H1 (cell line): ENCODE data around the gene ACVRL1. TPM values are rescaled to one million over a fixed set of nuclear protein-coding genes. Genes with fewer than 3 reads are reported as not detected.

ENCODE experiments used
- CTCF ChIA-PET: fragments of 300-600 bp; sonication (Branson Sonifier 250); formaldehyde crosslinking; loops from one replicate; lab custom pipeline; 2021; ENCODE audit not compliant: partially characterized antibody; lab: Charles Lee
- POLR2A ChIA-PET: fragments of 300-600 bp; sonication (Branson Sonifier 250); formaldehyde crosslinking; loops from one replicate; lab custom pipeline; 2021; ENCODE audit warnings: inconsistent platforms; ENCODE audit not compliant: partially characterized antibody; lab: Charles Lee
- DNase-seq, 2 experiments: peaks; one replicate each; pipeline versions ENCODE4 v3.0.0 to v3.0.0-alpha.2; 2010 to 2022; ENCODE audit warnings: low spot score in 2 of 2, low read depth in 1 of 2, mixed read lengths in 1 of 2
- FAIRE-seq: peaks from 2 replicates; lab custom pipeline; 2011; peaks lifted over from hg19 to GRCh38; lab: Jason Lieb, UNC
- H2AFZ ChIP-seq: 2 replicates; pipeline ENCODE4 v1.8.1; 2012; ENCODE audit warnings: low read length, inconsistent platforms
- H2AK5ac ChIP-seq: 2 replicates; pipeline ENCODE4 v1.6.1; 2013; ENCODE audit warnings: low read depth, low read length
- H2BK120ac ChIP-seq: replicated peaks from 2 replicates; pipeline ENCODE3; 2013; ENCODE audit warnings: low read depth, low read length, inconsistent platforms
- H2BK12ac ChIP-seq: 2 replicates; pipeline ENCODE4 v1.6.1; 2013; ENCODE audit warnings: low read depth, low read length
- H2BK15ac ChIP-seq: 2 replicates; pipeline ENCODE4 v1.6.1; 2013; ENCODE audit warnings: low read length
- H2BK20ac ChIP-seq: 2 replicates; pipeline ENCODE4 v1.6.1; 2013; ENCODE audit warnings: low read length
- H2BK5ac ChIP-seq: 2 replicates; pipeline ENCODE4 v1.6.1; 2013; ENCODE audit warnings: low read depth, low read length
- H3K14ac ChIP-seq: 2 replicates; pipeline ENCODE4 v1.6.1; 2013; ENCODE audit warnings: inconsistent platforms; ENCODE audit not compliant: insufficient read length
- H3K18ac ChIP-seq: 2 replicates; pipeline ENCODE4 v1.6.1; 2013; ENCODE audit warnings: low read length; ENCODE audit errors: extremely low read depth
- H3K23ac ChIP-seq: 2 replicates; pipeline ENCODE4 v1.6.1; 2013; ENCODE audit warnings: inconsistent platforms; ENCODE audit not compliant: insufficient read length
- H3K23me2 ChIP-seq: 2 replicates; pipeline ENCODE4 v1.6.1; 2013; ENCODE audit warnings: low read depth, low read length
- H3K27ac ChIP-seq: 2 replicates; pipeline ENCODE4 v1.6.1; 2011; ENCODE audit warnings: low read depth, low read length, inconsistent platforms
- H3K27me3 ChIP-seq, 4 experiments: replicated peaks in 1 of 4; 1 replicate in 1 of 4; 2 replicates in 3 of 4; pipeline versions ENCODE4 v1.6.1 to v1.8.1; 2011 to 2013; ENCODE audit warnings: low read length in 3 of 4, mild to moderate bottlenecking in 3 of 4, inconsistent platforms in 2 of 4, mixed read lengths in 2 of 4, moderate library complexity in 1 of 4; ENCODE audit not compliant: control insufficient read depth in 3 of 4, insufficient read depth in 3 of 4; ENCODE audit errors: extremely low read depth in 1 of 4
- H3K36me3 ChIP-seq, 4 experiments: 2 replicates each; pipeline versions ENCODE4 v1.6.1 to v1.8.1; 2011 to 2013; ENCODE audit warnings: mild to moderate bottlenecking in 4 of 4, low read length in 3 of 4, moderate library complexity in 2 of 4, control low read depth in 1 of 4, inconsistent platforms in 1 of 4; ENCODE audit not compliant: insufficient read depth in 4 of 4, control insufficient read depth in 2 of 4
- H3K4ac ChIP-seq: replicated peaks from 2 replicates; pipeline ENCODE3; 2013; ENCODE audit warnings: low read length, low read depth, mixed read lengths, inconsistent platforms; ENCODE audit not compliant: insufficient read length
- H3K4me1 ChIP-seq, 4 experiments: replicated peaks in 1 of 4; 1 replicate in 1 of 4; 2 replicates in 3 of 4; pipeline versions ENCODE4 v1.6.1 to v1.8.1; 2011 to 2013; ENCODE audit warnings: low read length in 3 of 4, inconsistent platforms in 2 of 4, mixed read lengths in 1 of 4; ENCODE audit not compliant: insufficient read depth in 4 of 4, control insufficient read depth in 3 of 4
- H3K4me2 ChIP-seq, 2 experiments: 2 replicates each; pipeline versions ENCODE4 v1.6.1 to v1.8.1; 2011 to 2013; ENCODE audit warnings: low read depth in 2 of 2, low read length in 2 of 2, control low read depth in 1 of 2, inconsistent platforms in 1 of 2, mild to moderate bottlenecking in 1 of 2; ENCODE audit not compliant: insufficient read depth in 1 of 2
- H3K4me3 ChIP-seq, 4 experiments: fragments of 200-600, 300-600 bp in 1 of 4; sonication (generic), shearing (Covaris generic), sonication (Bioruptor Twin) in 1 of 4; 2 replicates each; pipeline versions ENCODE4 v1.5.1 to v1.8.1; 2011 to 2016; ENCODE audit warnings: low read length in 4 of 4, low read depth in 3 of 4, control low read depth in 2 of 4, inconsistent platforms in 2 of 4, mild to moderate bottlenecking in 2 of 4, mixed read lengths in 1 of 4, moderate library complexity in 1 of 4; ENCODE audit not compliant: insufficient read depth in 2 of 4; ENCODE audit errors: extremely low read depth in 1 of 4
- H3K56ac ChIP-seq: replicated peaks from 2 replicates; pipeline ENCODE3; 2013; ENCODE audit warnings: low read depth, mild to moderate bottlenecking, mixed read lengths, low read length, inconsistent platforms; ENCODE audit not compliant: insufficient read length
- H3K79me1 ChIP-seq: 2 replicates; pipeline ENCODE4 v1.6.1; 2013; ENCODE audit warnings: low read depth, low read length, control low read depth
- H3K79me2 ChIP-seq, 2 experiments: 2 replicates each; pipeline versions ENCODE4 v1.6.1 to v1.8.1; 2012 to 2013; ENCODE audit warnings: low read length in 2 of 2, mild to moderate bottlenecking in 2 of 2, inconsistent platforms in 1 of 2; ENCODE audit not compliant: insufficient read depth in 2 of 2, control insufficient read depth in 1 of 2
- H3K9ac ChIP-seq, 4 experiments: replicated peaks in 1 of 4; 1 replicate in 1 of 4; 2 replicates in 3 of 4; pipeline versions ENCODE4 v1.6.1 to v1.8.1; 2011 to 2013; ENCODE audit warnings: low read depth in 3 of 4, low read length in 3 of 4, control low read depth in 2 of 4, mild to moderate bottlenecking in 2 of 4, moderate library complexity in 2 of 4, inconsistent platforms in 1 of 4; ENCODE audit errors: extremely low read depth in 1 of 4
- H3K9me3 ChIP-seq, 2 experiments: 2 replicates each; pipeline versions ENCODE4 v1.6.1 to v1.8.1; 2012 to 2013; ENCODE audit warnings: mild to moderate bottlenecking in 2 of 2, moderate library complexity in 2 of 2, control low read depth in 1 of 2, inconsistent platforms in 1 of 2, low read depth in 1 of 2, low read length in 1 of 2, mixed read lengths in 1 of 2; ENCODE audit not compliant: insufficient read depth in 2 of 2
- H4K20me1 ChIP-seq, 2 experiments: replicated peaks in 1 of 2; 2 replicates each; pipeline versions ENCODE3 to v1.8.1; 2011 to 2013; ENCODE audit warnings: inconsistent platforms in 2 of 2, low read length in 2 of 2, mild to moderate bottlenecking in 1 of 2; ENCODE audit not compliant: insufficient read depth in 2 of 2, control insufficient read depth in 1 of 2
- H4K5ac ChIP-seq: 2 replicates; pipeline ENCODE4 v1.6.1; 2013; ENCODE audit warnings: low read length, low read depth, mixed read lengths, inconsistent platforms; ENCODE audit not compliant: insufficient read length
- H4K8ac ChIP-seq: 2 replicates; pipeline ENCODE4 v1.8.0; 2013; ENCODE audit warnings: mild to moderate bottlenecking, moderate library complexity, low read length, inconsistent platforms; ENCODE audit not compliant: insufficient read depth; ENCODE audit errors: extremely low read depth
- H4K91ac ChIP-seq: replicated peaks from 2 replicates; pipeline ENCODE3; 2013; ENCODE audit warnings: low read length, mixed read lengths, inconsistent platforms; ENCODE audit not compliant: insufficient read length
- ASH2L ChIP-seq: fragments of 200-600, 300-600 bp; sonication (generic); IDR thresholded peaks from one replicate; pipeline ENCODE4 v1.7.1; 2017; ENCODE audit warnings: low read length
- BACH1 ChIP-seq: IDR thresholded peaks from 2 replicates; pipeline ENCODE4 v1.6.1; 2012; ENCODE audit warnings: low read length, improper control_type of control experiment
- CBX5 ChIP-seq: fragments of 300-800, 300-1000 bp; sonication (generic); IDR thresholded peaks from 2 replicates; pipeline ENCODE4 v1.7.1; 2016; ENCODE audit warnings: antibody characterized with exemption, low read length, low read depth
- FOSL1 ChIP-seq: IDR thresholded peaks from 2 replicates; pipeline ENCODE4 v1.6.1; 2011; ENCODE audit warnings: mild to moderate bottlenecking, low read depth, low read length, moderate library complexity; ENCODE audit not compliant: insufficient read depth
- PHF8 ChIP-seq: fragments of 200-600 bp; sonication (generic); conservative IDR thresholded peaks from 2 replicates; pipeline ENCODE4 v1.7.1; 2012; ENCODE audit warnings: low read depth, mild to moderate bottlenecking, inconsistent platforms, low read length, moderate library complexity
- RFX5 ChIP-seq: IDR thresholded peaks from 2 replicates; pipeline ENCODE4 v1.6.1; 2011; ENCODE audit warnings: low read depth, low read length, improper control_type of control experiment, borderline replicate concordance
- RNF2 ChIP-seq: fragments of 200-900, 300-1000 bp; sonication (generic); IDR thresholded peaks from 2 replicates; pipeline ENCODE4 v1.7.1; 2016; ENCODE audit warnings: borderline replicate concordance, low read depth, mild to moderate bottlenecking, antibody characterized with exemption, low read length; ENCODE audit not compliant: poor library complexity, severe bottlenecking; ENCODE audit errors: missing control alignments
- SIX5 ChIP-seq: IDR thresholded peaks from 2 replicates; pipeline ENCODE4 v1.6.1; 2011; ENCODE audit warnings: mild to moderate bottlenecking, low read depth, low read length
- SUZ12 ChIP-seq: fragments of 200-600 bp; sonication (generic); IDR thresholded peaks from 2 replicates; pipeline ENCODE4 v1.6.1; 2012; ENCODE audit warnings: mild to moderate bottlenecking, inconsistent platforms, low read length, moderate library complexity, mixed read lengths
- TAF1 ChIP-seq: IDR thresholded peaks from 2 replicates; pipeline ENCODE4 v1.6.1; 2011; ENCODE audit warnings: mild to moderate bottlenecking, low read depth, low read length
- TCF12 ChIP-seq: IDR thresholded peaks from 2 replicates; pipeline ENCODE4 v1.6.1; 2011; ENCODE audit warnings: low read depth, mild to moderate bottlenecking, low read length
- WGBS, 2 experiments: shearing (Covaris generic) in 1 of 2; methylation state at CpG; one replicate each; pipeline versions ENCODE4 v1.1.6 to v1.1.7; 2013 to 2015; ENCODE audit warnings: low lambda C conversion rate in 2 of 2, mixed read lengths in 2 of 2, inconsistent platforms in 1 of 2, low coverage in 1 of 2, missing lambda C conversion rate in 1 of 2; ENCODE audit not compliant: insufficient replicate concordance in 2 of 2, insufficient coverage in 1 of 2, insufficient read length in 1 of 2; ENCODE audit errors: extremely low coverage in 1 of 2, missing lambda C conversion rate in 1 of 2; 5-methylcytosine and 5-hydroxymethylcytosine counted together
- polyA plus RNA-seq, 7 experiments: library from polyadenylated mRNA; depleted of rRNA in 3 of 7; stranded (reverse) in 5 of 7; unstranded in 2 of 7; fragments of >200 nt in 5 of 7; fragments of 200-250 nt in 2 of 7; gene quantifications; 1 replicate in 5 of 7; 2 replicates in 1 of 7; 4 replicates in 1 of 7; pipeline versions ENCODE4 v1.2.1 to v1.2.3, GENCODE V29; 2011 to 2013; ENCODE audit warnings: missing spikeins in 2 of 7, mixed read lengths in 2 of 7
- total RNA-seq: library from RNA; stranded (reverse); fragmentation: NEBNext Ultra II Directional; extraction: Animal tissue kit (Norgen Biotek cat#: 25700); gene quantifications from 2 replicates; pipeline ENCODE4 v1.2.1, GENCODE V29; 2021

Gene ACVRL1
- total and polyA plus RNA-seq, 2 of the 8 experiments (the other 6 are each of a cell fraction or from before 2014, with no cell fraction given), result 0.09 to 0.35 TPM

GRCh38 chr12:51863933-51864832 is 43.1 kb upstream of the ACVRL1 start:
- Histone ChIP-seq H3K27me3 (peaks cover 0 to 23% (median 21%) of the 10 kb centered on the region in 4 experiments; a peak in 5 of 7 replicates), H2BK12ac (peak overlapping the region; percentile 96; the same call in 1 of the 2 replicates), H3K4ac (peak overlapping the region; percentile 83), H3K4me3 (peak overlapping the region; percentile 41 to 73 (median 66)), H3K79me1 (no peaks in the 10 kb centered on the region), H2BK15ac (0 out of 2 replicates have a peak overlapping the region, but pooled peaks have one; percentile 72), H2BK20ac (0 out of 2 replicates have a peak overlapping the region, but pooled peaks have one; percentile 67), H3K9ac (peak overlapping the region in 3 of 4 experiments; percentile 36 to 55 (median 46); a peak in 5 of 7 replicates), H2BK5ac (peak overlapping the region; percentile 80), H4K8ac (peak overlapping the region; percentile 88), H3K4me2 (peak overlapping the region; percentile 97 to 100), H3K27ac (peak overlapping the region; percentile 75), H3K56ac (peak overlapping the region; percentile 75), H3K4me1 (peaks cover 16 to 36% (median 30%) of the 10 kb centered on the region in 4 experiments), H2AFZ (no peak overlapping the region; the same call in 1 of the 2 replicates), H3K18ac (peak overlapping the region; percentile 98), H3K14ac (no peak overlapping the region), H3K9me3 (no peaks in the 10 kb centered on the region), H4K5ac (peak overlapping the region; percentile 84), H2AK5ac (no peak overlapping the region), H3K79me2 (no peaks in the 10 kb centered on the region), H4K20me1 (no peaks in the 10 kb centered on the region), H3K36me3 (no peaks in the 10 kb centered on the region), H4K91ac (peak overlapping the region; percentile 75), H3K23ac (no peak overlapping the region), H2BK120ac (no peak overlapping the region), H3K23me2 (peaks cover 19% of the 10 kb centered on the region)
- DNase-seq, result peak in 1 of 2 experiments; percentile 89
- no peak for FAIRE-seq
- ChIA-PET POLR2A (interaction anchor here (0.7 to 11.2 kb wide), 25 partner anchors 8 to 444 kb away, joined by 3 to 107 read pairs (median 4); partner anchors contain the start of genes ANKRD33 and FIGNL2), CTCF (interaction anchor here (0.7 to 6.8 kb wide), 20 partner anchors 9 to 1021 kb away, joined by 3 to 90 read pairs (median 4); partner anchors contain the start of genes ANKRD33 and FIGNL2)
- 4% methylated on average over 51 of the region's 53 CpGs; no CpG with 5 or more reads in 1 of the 2 experiments for WGBS, 2 experiments
- TF ChIP-seq TAF1 (peak; percentile 53; the same call in 1 of the 2 replicates), FOSL1 (no peak), RFX5 (no peak), PHF8 (peak; percentile 82), BACH1 (no peak), CBX5 (no peak), ASH2L (peak; percentile 62), SUZ12 (no peak), SIX5 (no peak), RNF2 (no peak), TCF12 (no peak)
